ENCODE measurements around the gene COLGALT1.

- no peak for TF ChIP-seq SUZ12 (IDR thresholded peaks at IDR 0.05; ENCODE audit: extremely low read depth, insufficient read depth, insufficient read length)
- no peak for TF ChIP-seq YY1 (IDR thresholded peaks at IDR 0.05; ENCODE audit: insufficient read depth, insufficient read length)
- TF ChIP-seq ZNF274 (IDR thresholded peaks at IDR 0.05; ENCODE audit: low read depth, low read length): no peak
These were observed 50.5 kb downstream of the COLGALT1 start for GRCh38 chr19:17605761-17606589.

Data from NT2/D1 (cell line).